Upper lobe of left lung (tissue), 4 donors: Measurements from ENCODE around the gene PQBP1.

Experiments used
- POLR2AphosphoS5 ChIP-seq, 2 donors: sonication (generic); formaldehyde crosslinking; IDR thresholded peaks; one replicate each; pipeline ENCODE4 v1.5.1; 2017; ENCODE audit warnings: antibody characterized with exemption in 2 of 2
- TF ChIP-seq, protein P1 (sequence below), 6 experiments: fragments of 450-650 bp in 4 of 6; fragments of 200-600 bp in 2 of 6; sonication (generic) in 2 of 6; IDR thresholded peaks; one replicate each; pipeline ENCODE4 v1.5.1; 2016 to 2019; ENCODE audit warnings: antibody characterized with exemption in 6 of 6

DNA sequence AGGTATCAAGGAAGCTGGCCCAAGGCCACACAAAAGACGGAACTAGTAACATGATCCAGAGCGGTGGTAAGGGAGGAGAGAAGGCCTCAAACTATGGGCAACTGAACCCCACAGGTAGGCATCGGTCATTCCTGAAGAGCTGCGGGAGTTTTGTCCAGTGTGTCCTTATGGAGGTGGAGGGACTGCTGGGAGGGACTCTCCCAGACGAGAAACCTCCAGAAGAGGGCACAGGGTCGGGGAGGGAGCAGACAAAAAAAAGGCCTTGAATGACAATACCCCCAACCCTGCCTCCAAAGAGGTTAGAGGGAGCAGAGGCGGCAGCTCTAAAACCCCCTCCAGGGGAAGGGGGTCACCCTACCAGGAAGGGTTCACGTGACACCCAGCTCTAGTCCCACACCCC lies 6.5 kb downstream of the PQBP1 start:
- TF ChIP-seq, protein P1, sequence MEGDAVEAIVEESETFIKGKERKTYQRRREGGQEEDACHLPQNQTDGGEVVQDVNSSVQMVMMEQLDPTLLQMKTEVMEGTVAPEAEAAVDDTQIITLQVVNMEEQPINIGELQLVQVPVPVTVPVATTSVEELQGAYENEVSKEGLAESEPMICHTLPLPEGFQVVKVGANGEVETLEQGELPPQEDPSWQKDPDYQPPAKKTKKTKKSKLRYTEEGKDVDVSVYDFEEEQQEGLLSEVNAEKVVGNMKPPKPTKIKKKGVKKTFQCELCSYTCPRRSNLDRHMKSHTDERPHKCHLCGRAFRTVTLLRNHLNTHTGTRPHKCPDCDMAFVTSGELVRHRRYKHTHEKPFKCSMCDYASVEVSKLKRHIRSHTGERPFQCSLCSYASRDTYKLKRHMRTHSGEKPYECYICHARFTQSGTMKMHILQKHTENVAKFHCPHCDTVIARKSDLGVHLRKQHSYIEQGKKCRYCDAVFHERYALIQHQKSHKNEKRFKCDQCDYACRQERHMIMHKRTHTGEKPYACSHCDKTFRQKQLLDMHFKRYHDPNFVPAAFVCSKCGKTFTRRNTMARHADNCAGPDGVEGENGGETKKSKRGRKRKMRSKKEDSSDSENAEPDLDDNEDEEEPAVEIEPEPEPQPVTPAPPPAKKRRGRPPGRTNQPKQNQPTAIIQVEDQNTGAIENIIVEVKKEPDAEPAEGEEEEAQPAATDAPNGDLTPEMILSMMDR (IDR thresholded peaks at IDR 0.05): no peak
- no peak for TF ChIP-seq POLR2AphosphoS5 (IDR thresholded peaks at IDR 0.05)
